NT2/D1 (cell line): ENCODE measurements around the gene HES1.

Source experiments
- YY1 ChIP-seq: IDR thresholded peaks from 2 replicates; pipeline ENCODE4 v1.6.1; 2011; ENCODE audit not compliant: insufficient read length, insufficient read depth
- ZNF274 ChIP-seq: IDR thresholded peaks from 2 replicates; pipeline ENCODE4 v1.6.1; 2011; ENCODE audit warnings: mild to moderate bottlenecking, low read depth, low read length

- TF ChIP-seq ZNF274 = no peak
- TF ChIP-seq YY1 = no peak
Measured at GRCh38 chr3:194086388-194087075, 49.4 kb upstream of the HES1 start.
